Activated naive CD4-positive, alpha-beta T cell treated with anti-CD3 and anti-CD28 coated beads for 36 hours (primary cell): Measurements from ENCODE around the gene SEMA6C. TPM values are rescaled to one million over a fixed set of nuclear protein-coding genes. Genes with fewer than 3 reads are reported as not detected.
"Not testable (repeated sequence)": the region's sequence is repeated elsewhere in the genome, so short reads cannot be mapped to it uniquely, and the experiment has no call there.

ENCODE experiments used
- CTCF ChIA-PET: fragments of 350-600 bp; sonication (Branson Sonifier 250); formaldehyde crosslinking; loops from one replicate; lab custom pipeline; 2021; ENCODE audit warnings: antibody characterized with exemption; lab: Charles Lee
- DNase-seq: peaks from one replicate; pipeline ENCODE4 v3.0.0-alpha.2; 2020
- H3K27ac Mint-ChIP-seq: one replicate; pipeline ENCODE4 v1.8.0; 2021; ENCODE audit warnings: mild to moderate bottlenecking, mixed read lengths
- H3K27me3 Mint-ChIP-seq: one replicate; pipeline ENCODE4 v1.8.0; 2021; ENCODE audit warnings: low read depth, mixed read lengths
- H3K36me3 Mint-ChIP-seq: one replicate; pipeline ENCODE4 v1.8.0; 2021; ENCODE audit warnings: low read depth, mixed read lengths
- H3K4me1 Mint-ChIP-seq: one replicate; pipeline ENCODE4 v1.8.0; 2021; ENCODE audit warnings: low read depth, mixed read lengths
- H3K4me3 Mint-ChIP-seq: one replicate; pipeline ENCODE4 v1.8.0; 2021; ENCODE audit warnings: mild to moderate bottlenecking, moderate library complexity, mixed read lengths
- H3K9me3 Mint-ChIP-seq: one replicate; pipeline ENCODE4 v1.8.0; 2021; ENCODE audit warnings: mixed read lengths
- intact Hi-C: fragments of 100-400 bp; cut with micrococcal nuclease; formaldehyde crosslinking; loops from one replicate; pipeline ENCODE4 v1.15.1; 2023
- total RNA-seq, 2 experiments: library from RNA; stranded (reverse); gene quantifications; one replicate each; pipeline ENCODE4 v1.2.3, GENCODE V29; 2021

The SEMA6C gene
- total RNA-seq, 2 experiments from 2014 or later, result 1.5 to 1.6 TPM

DNA sequence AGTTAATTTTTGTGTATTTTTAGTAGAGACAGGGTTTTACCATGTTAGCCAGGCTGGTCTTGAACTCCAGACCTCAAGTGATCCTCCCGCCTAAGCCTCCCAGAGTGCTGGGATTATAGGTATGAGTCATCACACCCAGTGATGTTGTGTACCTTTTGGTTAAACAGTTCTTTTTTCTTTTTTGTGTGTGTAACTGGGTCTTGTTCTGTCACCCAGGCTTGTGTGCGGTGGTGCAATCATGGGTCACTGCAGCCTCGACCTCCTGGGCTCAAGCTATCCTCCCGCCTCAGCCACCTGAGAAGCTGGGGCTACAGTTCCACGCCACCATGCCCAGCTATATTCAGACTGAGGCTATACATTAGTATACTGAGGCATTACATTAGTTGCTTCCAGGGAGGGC lies 38.1 kb downstream of the SEMA6C start:
- intact Hi-C loops, result no loop called here
- Mint-ChIP-seq H3K27ac (no peak overlapping the region), H3K4me3 (no peak overlapping the region), H3K9me3 (no peaks in the 10 kb centered on the region), H3K4me1 (no peaks in the 10 kb centered on the region), H3K36me3 (peaks cover 10% of the 10 kb centered on the region), H3K27me3 (no peaks in the 10 kb centered on the region)
- CTCF ChIA-PET, result interaction anchor here (0.5 to 2.3 kb wide), 3 partner anchors 8 to 79 kb away, joined by 3 to 5 read pairs (median 3); no protein-coding TSS in a partner anchor
- no peak for DNase-seq

- DNase-seq, result no peak
- H3K4me1 Mint-ChIP-seq, result no peaks in the 10 kb centered on the region
- H3K36me3 Mint-ChIP-seq, result peaks cover 10% of the 10 kb centered on the region
- CTCF ChIA-PET, result interaction anchor here (0.6 to 2.3 kb wide), 2 partner anchors 48 to 138 kb away, joined by 3 to 5 read pairs; no protein-coding TSS in a partner anchor
- intact Hi-C loops, result no loop called here
- H3K27me3 Mint-ChIP-seq, result no peaks in the 10 kb centered on the region
- no peak overlapping the region for H3K4me3 Mint-ChIP-seq
- no peak overlapping the region for H3K27ac Mint-ChIP-seq
- no peaks in the 10 kb centered on the region for H3K9me3 Mint-ChIP-seq
These were observed 39.5 kb downstream of the SEMA6C start for GRCh38 chr1:151106894-151107293.

DNA sequence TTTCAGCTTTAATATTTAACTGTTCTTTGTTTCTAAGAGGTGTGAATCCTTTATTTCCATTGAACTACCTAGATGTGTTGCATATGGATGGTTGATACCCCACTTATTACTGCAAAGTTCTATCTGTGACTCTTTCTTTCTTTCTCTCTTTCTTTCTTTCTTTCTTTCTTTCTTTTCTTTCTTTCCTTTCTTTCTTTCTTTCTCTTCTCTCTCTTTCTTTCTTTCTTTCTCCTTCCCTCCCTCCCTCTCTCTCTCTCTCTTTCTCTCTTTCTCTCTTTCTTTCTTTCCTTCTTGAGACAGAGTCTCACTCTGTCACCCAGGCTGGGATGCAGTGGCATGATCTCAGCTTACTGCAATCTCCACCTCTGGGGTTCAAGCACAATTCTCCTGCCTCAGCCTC lies 41.8 kb downstream of the SEMA6C start:
- no peak overlapping the region for H3K4me3 Mint-ChIP-seq
- intact Hi-C loops, result no loop called here
- no peaks in the 10 kb centered on the region for H3K27me3 Mint-ChIP-seq
- CTCF ChIA-PET, result no interaction called here
- no peak for DNase-seq
- peaks cover 4% of the 10 kb centered on the region for H3K36me3 Mint-ChIP-seq
- H3K4me1 Mint-ChIP-seq, result no peaks in the 10 kb centered on the region
- no peaks in the 10 kb centered on the region for H3K9me3 Mint-ChIP-seq
- no peak overlapping the region for H3K27ac Mint-ChIP-seq

DNA sequence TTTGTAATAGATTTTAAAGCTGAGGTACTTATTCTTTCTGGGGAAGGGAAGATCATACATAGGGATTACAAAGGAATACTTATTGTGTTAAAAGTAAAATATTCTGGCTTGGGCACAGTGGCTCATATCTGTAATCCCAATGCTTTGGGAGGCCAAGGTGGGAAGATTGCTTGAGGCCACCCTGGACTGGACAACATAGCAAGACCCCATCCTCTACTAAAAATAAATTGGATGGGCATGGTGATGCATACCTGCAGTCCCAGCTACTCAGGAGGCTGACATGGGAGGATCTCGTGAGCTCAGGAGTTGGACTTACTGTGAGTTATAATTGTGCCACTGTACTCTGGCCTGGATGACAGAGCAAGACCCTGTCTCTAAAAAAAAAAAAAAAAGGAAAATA lies 48.3 kb downstream of the SEMA6C start:
- Mint-ChIP-seq H3K4me1 (no peaks in the 10 kb centered on the region), H3K27me3 (no peaks in the 10 kb centered on the region), H3K36me3 (no peaks in the 10 kb centered on the region), H3K4me3 (no peak overlapping the region), H3K9me3 (no peaks in the 10 kb centered on the region), H3K27ac (no peak overlapping the region)
- intact Hi-C loops, result no loop called here
- CTCF ChIA-PET, result interaction anchor here (0.7 to 9.1 kb wide), 5 partner anchors 9 to 593 kb away, joined by 3 to 255 read pairs (median 19); partner anchors contain the start of gene TNFAIP8L2
- no peak for DNase-seq

- CTCF ChIA-PET, result interaction anchor here (9.1 kb wide), 1 partner anchor 58 kb away, joined by 255 read pairs; the partner anchor contains the start of gene TNFAIP8L2
- H3K4me3 Mint-ChIP-seq, H3K27me3 Mint-ChIP-seq, H3K36me3 Mint-ChIP-seq, H3K27ac Mint-ChIP-seq, intact Hi-C loops, H3K9me3 Mint-ChIP-seq, H3K4me1 Mint-ChIP-seq, DNase-seq: not testable (repeated sequence)
These were observed 49.0 kb downstream of the SEMA6C start for GRCh38 chr1:151097426-151097825.

DNA sequence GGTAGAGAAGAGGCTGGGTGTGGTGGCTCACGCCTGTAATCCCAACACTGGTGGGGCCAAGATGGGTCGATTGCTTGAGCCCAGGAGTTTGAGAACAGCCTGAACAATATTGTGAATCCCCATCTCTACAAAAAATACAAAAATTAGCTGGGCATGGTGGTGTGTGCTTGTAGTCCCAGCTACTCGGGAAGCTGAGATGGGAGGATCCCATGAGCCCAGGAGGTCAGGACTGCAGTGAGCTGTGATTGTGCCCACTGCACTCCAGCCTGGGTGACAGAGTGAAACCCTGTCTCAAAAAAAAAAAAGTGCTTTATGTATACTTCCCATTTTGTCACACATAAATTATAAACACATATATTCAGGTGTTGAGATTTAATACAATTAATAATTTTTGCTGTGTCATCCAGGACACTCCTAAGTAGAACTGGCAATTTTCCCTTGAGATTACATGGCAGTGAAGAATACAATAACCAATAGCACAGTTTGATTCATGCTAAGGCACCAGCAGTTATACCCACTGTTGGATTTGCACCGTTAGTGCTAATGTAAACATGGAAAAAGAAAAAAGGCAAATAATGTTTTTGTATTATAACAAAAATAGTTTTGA lies 60.4 kb downstream of the SEMA6C start:
- intact Hi-C loops, result no loop called here
- no peak overlapping the region for H3K4me3 Mint-ChIP-seq
- CTCF ChIA-PET, result interaction anchor here (0.7 to 3.9 kb wide), 3 partner anchors 14 to 27 kb away, joined by 3 to 16 read pairs (median 3); no protein-coding TSS in a partner anchor
- H3K27me3 Mint-ChIP-seq, result no peaks in the 10 kb centered on the region
- DNase-seq, result no peak
- no peaks in the 10 kb centered on the region for H3K4me1 Mint-ChIP-seq
- H3K36me3 Mint-ChIP-seq, result peaks cover 4% of the 10 kb centered on the region
- H3K27ac Mint-ChIP-seq, result no peak overlapping the region
- H3K9me3 Mint-ChIP-seq, result no peaks in the 10 kb centered on the region

Other genes starting within 250 kb of the SEMA6C start
- gene SETDB1, start 220.3 kb downstream of the SEMA6C start, total RNA-seq, result 10 to 100 TPM; 40.4 to 44.7 TPM
- 100 to 1,000 TPM; 130 to 135 TPM for gene CERS2, start 171.8 kb downstream of the SEMA6C start, total RNA-seq
- gene ANXA9, start 164.3 kb downstream of the SEMA6C start, total RNA-seq, result not detected
- 10 to 100 TPM; 14.6 to 15.1 TPM for gene MINDY1, start 139.7 kb downstream of the SEMA6C start, total RNA-seq
- 10 to 100 TPM; 13.3 to 15.9 TPM for gene PRUNE1, start 138.2 kb downstream of the SEMA6C start, total RNA-seq
- 1 to 10 TPM; 1.1 to 1.3 TPM for gene BNIPL, start 110.0 kb downstream of the SEMA6C start, total RNA-seq
- gene C1orf56, start 98.9 kb downstream of the SEMA6C start, total RNA-seq, result under 1 TPM; 0.49 to 0.57 TPM
- gene CDC42SE1, start 87.0 kb downstream of the SEMA6C start, total RNA-seq, result 10 to 100 TPM; 98.1 to 99.0 TPM
- 1 to 10 TPM; 3.3 to 3.6 TPM for gene MLLT11, start 86.2 kb downstream of the SEMA6C start, total RNA-seq
- 10 to 100 TPM; 16.1 to 16.2 TPM for gene GABPB2, start 75.9 kb downstream of the SEMA6C start, total RNA-seq
- gene TNFAIP8L2, start 10.0 kb upstream of the SEMA6C start, total RNA-seq, result 10 to 100 TPM in 1 of 2 experiments, 1 to 10 TPM in 1; 9.6 to 10.5 TPM
- gene LYSMD1, start 19.3 kb upstream of the SEMA6C start, total RNA-seq, result 1 to 10 TPM; 4.5 to 4.8 TPM
- 10 to 100 TPM; 60.5 to 64.2 TPM for gene SCNM1, start 19.5 kb upstream of the SEMA6C start, total RNA-seq
- gene TMOD4, start 29.4 kb upstream of the SEMA6C start, total RNA-seq, result 1 to 10 TPM in 1 of 2 experiments, under 1 TPM in 1; 0.98 to 1.1 TPM
- gene VPS72, start 43.6 kb upstream of the SEMA6C start, total RNA-seq, result 10 to 100 TPM; 49.8 to 56.9 TPM
- 10 to 100 TPM; 72.6 to 82.5 TPM for gene PIP5K1A, start 51.9 kb upstream of the SEMA6C start, total RNA-seq
- 100 to 1,000 TPM; 167 to 192 TPM for gene PSMD4, start 108.1 kb upstream of the SEMA6C start, total RNA-seq
- 10 to 100 TPM; 20.9 to 22.0 TPM for gene ZNF687, start 135.7 kb upstream of the SEMA6C start, total RNA-seq
- gene PI4KB, start 180.8 kb upstream of the SEMA6C start, total RNA-seq, result 10 to 100 TPM; 64.1 to 69.2 TPM
- gene RFX5, start 200.6 kb upstream of the SEMA6C start, total RNA-seq, result 10 to 100 TPM; 62.3 to 63.4 TPM
- gene SELENBP1, start 226.1 kb upstream of the SEMA6C start, total RNA-seq, result not detected